Measurements from ENCODE around the gene SAMD4A.
A peak's percentile ranks its signal among the peaks of the same experiment; 100 is the strongest.

The SAMD4A gene

DNA sequence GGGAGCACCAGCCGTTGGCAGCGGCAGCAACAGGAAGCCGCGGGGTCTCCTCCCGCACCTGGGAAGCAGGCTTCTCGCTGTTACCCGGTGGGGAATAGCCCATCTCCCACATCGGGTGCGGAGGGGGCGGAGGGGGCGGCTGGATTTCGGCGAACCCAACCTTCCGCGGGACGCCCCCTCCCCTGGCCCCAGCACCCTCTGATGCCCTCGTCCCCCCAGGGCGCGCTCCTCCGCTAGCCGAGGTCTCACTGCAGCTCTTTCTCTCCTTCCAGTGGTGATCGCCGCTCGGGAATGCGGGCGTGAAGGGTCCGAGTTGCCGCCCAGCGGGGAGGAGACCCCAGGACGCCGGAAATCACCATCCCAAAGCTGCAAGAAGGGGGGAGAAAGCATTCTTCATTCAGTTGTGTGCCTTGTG lies 303 bp downstream of the SAMD4A start:
- peak in 1 of 5 donors; percentile 9 for DNase-seq

DNA sequence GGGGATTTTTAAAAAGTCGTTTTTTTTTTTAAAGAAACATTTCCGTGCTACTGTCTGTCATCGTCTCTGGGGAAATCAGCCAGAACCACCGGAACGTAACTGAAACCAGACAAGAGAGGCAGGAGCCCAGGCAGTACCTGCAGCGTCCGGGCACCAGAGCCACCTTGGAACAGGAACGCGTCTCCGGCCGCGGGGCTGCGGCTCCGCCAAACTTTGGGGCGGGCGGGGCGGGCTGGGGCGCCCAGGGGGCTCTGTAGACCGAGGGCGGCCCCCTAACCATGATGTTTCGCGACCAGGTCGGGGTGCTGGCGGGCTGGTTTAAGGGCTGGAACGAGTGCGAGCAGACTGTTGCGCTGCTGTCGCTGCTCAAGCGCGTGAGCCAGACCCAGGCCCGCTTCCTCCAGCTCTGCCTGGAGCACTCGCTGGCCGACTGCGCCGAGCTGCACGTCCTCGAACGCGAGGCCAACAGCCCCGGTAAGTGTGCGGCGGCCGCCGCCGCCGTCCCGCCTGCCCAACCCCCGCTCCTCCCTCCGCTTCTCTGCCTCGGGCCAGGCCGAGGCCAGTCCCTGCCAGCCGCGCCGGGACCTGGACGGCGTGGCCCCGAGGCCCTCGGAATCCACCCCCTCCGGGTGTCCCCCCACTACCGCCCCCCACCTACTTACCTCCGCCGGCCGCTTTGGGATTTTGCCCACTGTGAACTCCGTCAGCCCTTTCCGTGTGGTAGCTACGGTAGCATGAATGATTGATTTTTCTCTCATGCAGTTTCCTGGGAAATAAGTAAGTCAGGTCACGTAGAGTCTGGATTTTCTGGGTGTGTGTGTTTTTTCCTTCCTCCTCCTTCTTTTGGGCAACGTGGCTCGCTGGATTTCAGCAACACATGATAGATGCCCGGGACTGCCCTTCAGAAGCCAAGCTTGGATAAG lies 972 bp downstream of the SAMD4A start:
- DNase-seq, result peak; percentile 11 to 61 (median 31)

DNA sequence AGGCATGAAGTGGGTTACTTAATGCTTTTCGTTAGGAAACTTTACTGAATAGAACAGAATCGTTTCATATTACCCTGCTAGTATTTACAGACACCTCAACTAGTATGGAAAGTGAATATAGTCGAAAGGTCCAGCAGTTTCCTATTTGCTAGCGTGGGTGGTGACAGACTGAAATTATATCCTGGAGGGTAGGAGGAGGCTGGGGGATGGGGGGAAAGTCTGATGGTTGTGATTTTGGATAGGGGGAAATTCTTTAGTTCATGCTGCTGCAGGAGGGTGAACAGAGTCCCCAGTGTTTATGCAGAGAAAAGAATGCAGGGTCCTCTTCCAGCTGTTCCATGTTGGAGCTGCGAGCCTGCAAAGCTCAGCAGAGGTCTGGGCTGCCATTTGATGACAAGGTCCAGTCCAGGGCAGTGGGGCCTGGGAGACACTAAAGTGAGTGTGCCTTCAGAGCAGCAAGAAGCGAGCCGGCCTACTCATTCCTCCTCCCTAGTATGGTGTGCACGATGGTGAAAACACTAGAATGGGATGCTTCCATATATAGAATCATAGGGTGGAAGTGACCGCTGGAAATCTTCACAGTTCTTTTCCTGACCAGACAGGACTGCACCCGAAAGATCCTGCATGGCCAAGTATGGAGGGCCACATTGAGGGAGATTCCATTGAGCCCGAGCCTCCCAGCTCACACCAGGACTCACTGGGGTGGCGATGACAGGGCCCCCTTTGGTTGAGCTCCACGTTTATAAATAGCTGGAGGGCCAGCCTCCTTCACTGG lies 2.1 kb downstream of the SAMD4A start:
- no peak for DNase-seq

DNA sequence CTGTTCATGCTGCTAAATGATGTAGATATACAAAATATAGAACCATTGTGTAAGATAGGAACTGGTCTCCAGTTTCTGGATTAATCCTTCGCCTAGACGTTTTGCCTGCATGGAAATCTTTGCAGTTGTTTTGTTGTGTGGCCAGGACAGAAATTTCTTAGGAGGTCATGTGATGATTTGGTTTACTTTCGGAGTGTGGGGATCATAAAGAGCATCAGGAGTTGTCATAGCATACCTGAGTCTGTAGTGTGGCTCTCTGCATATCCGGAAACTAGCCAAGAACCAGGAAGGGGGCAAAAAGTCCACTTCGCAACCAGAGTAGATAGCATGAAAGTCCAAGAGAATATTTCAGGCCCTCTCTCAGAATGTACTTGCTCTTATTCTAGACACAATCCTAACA lies 3.1 kb downstream of the SAMD4A start:
- no peak for DNase-seq

DNA sequence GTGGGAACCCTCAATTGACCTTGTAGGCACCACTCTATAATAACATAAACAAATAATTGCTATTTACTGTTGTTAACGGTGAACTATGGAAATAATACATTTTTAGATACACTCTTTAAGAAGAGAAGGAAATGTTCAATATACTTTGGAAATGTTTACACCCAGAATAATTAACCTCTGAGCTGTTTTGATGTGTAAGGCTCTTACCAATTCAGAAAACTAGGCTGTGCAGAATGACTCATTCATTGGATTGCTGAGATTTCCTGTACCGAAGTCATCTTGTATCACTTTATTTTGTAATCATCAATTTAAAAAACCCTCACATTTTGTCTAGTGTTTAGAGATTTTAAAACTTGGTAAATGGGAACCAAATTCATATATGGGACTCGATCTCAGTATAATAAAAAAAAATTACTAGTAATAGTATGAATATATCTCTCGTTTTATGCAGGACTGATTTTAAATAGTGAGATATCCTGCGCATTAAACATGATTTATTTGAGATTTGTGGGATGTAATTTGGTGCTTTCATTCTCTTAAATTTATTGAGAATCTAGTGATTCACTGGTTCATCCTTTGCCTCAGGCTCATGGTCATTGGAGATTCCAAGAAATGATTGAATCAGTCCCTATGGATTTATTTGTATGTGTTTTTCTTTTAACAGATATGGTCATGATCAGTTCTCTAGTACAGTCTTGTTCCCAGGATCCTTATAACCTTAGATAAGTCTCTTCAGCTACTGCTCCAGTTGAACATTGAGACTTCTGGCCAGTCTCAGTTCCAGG lies 3.9 kb downstream of the SAMD4A start:
- DNase-seq, result peak in 1 of 5 donors; percentile 28

DNA sequence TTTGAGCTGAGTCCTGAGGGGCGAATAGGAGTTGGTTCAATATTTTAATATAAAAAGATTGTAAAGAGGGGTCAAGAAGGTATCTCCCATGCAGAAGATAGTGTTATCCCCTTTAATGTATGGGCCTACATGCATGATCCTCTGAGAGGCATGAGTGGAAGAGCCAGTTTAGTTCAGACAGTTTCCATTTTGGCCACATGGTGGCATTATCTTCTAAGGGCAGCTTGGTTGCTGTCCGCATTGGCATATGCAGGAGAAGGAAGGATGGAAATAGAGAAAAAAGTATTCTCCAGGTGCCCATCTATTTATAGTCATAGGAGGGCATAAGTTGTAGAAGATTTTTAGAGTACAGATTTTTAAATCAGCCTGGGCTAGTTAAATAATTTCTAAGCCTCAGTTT lies 5.4 kb downstream of the SAMD4A start:
- peak in 1 of 5 donors; percentile 30 for DNase-seq

DNA sequence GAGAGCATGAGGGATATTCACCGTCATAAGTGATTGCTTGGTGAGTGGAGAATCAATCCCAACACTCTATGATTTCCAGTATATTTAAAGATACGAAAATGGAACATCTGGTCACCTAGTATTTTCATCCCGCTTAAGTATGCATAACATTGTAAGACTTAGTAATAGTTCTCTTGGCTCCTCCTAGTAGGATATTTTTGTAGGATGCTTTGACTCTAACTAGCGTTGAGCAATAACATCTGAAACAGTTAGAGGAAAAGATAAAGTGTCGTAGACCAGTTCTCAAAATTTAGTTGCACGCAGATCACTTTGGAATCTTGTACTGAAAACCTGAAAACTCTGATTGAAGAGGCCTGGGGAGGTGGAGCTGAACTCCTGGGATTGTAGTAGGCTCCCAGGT lies 7.6 kb downstream of the SAMD4A start:
- DNase-seq, result no peak

DNA sequence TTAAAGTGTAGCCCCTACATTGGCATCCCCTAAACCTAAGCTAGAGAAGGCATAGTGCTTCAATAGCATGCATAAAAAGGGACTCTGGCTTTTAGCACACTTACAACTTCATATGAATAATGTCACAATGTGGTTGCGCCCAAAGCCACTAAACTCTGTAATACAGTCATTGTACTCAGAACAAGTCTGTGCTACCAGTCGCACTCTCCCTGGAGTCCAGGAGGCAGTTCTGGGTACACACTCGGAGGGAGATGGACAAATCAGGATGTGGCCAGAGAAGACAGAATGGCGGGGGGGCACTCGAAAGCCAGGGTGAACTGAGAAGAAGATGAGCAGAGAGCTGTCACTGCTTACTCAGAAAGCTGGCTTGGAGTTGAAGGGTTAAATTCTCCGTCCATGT lies 10.6 kb downstream of the SAMD4A start:
- DNase-seq, result peak in 1 of 5 donors; percentile 22

DNA sequence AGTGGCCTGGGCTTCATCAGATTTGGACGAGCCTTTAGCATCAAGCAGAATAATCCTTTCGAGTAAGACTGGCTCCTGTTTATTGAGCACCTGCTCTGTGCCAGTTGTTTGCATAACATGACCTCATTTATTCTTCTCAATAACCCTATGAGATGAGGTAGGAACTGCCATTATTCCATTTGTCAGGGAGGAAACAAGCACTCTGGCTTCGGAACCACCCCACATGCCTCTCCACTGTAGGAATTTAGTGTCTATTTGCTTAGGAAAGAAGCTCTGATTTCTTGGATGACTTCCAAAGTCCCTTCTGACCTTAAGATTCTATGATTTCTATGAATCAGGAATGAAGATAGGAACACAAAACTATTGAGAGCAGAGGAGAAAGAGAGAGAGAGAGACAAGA lies 11.0 kb downstream of the SAMD4A start:
- no peak for DNase-seq

DNA sequence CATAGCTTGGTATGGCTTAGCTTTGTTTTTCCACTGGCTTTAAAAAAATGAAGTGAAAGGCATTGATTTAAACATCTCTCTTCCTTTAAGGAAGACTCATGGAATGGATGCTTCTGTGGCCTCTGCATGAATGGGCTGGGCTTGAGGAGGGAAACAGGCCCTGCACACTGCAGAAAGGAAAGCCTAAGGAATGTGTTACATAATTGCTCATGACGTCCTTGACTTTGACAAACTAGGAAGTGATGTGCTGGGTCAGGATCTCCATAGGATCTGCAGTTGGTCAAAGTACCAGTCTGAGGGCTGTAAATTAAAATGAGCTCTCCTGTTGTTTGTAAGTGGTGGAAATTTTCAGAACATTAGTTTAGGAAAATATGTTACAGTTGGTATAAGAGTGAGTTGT lies 12.7 kb downstream of the SAMD4A start:
- DNase-seq, result no peak

DNA sequence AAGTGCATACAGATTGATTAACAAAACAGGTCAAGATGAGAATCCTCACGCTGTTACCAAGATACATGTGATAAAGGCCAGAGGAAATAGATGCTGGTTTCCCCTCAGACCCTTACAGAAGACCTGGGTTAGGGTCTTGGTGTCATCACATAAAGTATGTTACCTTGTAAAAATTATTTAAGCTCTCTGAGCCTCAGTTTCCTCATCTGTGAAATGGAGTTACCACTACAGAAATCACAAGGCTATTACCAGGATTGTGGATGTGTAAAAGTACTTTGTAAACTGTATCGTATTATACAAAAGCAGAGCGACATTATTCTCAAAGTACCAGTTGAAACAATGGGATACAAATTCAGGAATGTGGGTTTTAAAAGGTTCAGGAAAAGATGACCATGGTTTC lies 14.0 kb downstream of the SAMD4A start:
- DNase-seq, result no peak

DNA sequence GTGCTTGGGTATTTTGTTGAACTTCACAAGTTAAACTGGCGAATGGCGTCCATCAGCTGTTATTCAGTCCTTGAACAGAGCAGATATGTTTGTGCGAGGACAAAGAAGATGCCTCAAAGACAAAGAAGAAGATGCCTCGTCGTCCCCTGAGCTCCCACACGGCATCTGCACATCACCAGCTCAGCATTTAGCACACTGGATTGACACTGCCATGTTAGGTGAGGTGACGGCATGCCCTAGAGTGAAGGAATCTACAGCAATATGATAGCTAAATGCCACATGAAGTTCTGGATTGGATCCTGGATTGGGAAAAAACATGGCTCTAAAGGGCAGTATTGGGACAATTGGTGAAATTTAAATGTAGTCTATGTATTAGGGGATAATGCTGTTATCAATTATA lies 15.4 kb downstream of the SAMD4A start:
- no peak for DNase-seq

DNA sequence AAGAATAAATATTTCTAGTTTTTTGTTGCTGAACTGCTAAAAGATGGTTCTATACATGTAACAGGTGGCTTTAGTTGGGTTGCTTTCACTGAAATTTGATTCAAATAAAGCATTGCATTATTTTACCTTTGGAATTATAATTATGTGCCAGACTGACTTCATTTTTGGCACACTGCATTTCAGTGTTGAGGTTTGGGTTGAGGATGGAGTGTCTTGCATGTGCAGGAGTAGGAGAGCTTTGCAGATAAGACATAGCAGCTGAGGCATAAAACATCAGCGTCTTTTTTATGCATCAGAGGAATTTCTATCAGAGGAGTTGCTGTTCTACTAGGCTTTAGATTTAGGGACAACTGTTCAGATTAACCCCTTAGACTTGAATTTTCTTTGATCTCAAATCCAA lies 17.2 kb downstream of the SAMD4A start:
- no peak for DNase-seq

DNA sequence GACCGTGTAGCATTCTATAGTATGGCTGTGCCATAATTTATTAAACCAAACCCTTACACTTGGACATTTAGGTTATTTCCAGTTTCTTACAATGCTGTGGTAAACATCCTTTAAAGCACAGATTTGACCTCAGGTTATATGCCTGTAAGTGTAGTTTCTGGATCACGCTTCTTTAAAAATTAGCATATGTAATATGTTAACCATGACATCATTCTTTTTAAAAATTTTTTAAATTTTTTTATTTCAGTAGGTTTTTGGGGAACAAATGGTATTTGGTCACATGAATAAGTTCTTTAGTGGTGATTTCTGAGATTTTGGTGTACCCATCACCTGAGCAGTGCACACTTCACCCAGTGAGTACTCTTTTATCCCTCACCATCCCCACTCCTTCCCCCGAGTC lies 18.3 kb downstream of the SAMD4A start:
- no peak for DNase-seq

DNA sequence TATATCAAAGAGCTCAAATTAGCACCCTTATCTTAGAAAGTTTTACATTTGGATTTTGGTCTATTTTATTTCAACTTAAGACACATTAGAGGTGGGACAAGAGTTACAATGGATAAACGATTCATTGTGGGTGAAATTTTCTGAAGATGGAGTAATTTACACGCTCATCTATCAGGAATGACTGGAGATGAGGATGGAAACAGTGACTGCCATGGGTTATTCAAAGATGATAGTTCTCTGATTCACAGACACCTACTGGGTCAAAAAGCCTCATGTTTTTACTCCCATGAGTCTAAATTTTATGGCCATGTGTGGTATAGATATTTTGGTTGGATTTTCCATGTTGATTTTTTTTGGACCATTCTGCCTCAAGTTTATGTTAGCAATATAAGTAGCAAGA lies 22.1 kb downstream of the SAMD4A start:
- no peak for DNase-seq

DNA sequence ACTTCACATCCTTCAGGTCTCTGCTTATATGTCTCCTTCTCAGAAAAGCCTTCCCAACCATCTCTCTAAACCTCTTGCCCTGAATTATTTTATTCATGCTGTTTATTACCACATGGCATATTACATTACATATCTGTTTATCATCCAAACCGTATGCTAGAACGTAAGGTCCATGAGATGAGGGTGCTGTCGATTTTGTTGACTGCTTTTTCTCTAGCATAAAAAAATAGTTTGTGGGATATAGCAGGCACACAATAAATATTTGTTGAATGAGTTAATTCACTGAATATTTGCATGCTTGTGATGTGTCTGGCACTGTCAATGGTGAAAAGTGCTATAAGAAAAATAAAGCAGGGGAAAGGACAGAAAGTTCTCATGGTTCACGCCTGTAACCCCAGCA lies 22.9 kb downstream of the SAMD4A start:
- no peak for DNase-seq

DNA sequence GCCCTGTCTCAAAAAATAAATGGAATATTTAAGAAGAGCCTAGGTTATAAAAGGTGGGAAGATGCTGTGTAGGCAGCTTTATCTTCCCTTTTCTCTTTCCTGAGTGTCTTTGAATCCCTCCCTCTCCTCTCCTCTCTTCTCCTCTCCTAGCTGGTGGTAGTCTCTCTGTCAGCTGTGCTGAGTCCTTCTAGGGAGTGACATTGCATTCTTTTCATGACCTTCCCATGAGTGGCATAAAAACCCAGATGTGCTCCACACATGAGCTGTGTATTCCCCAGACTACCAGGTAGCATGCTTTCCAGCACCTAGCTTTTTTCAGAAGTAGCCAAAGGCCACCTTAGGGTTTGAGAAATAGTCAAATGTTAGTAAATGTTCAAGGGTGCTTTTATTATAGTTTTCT lies 23.6 kb downstream of the SAMD4A start:
- no peak for DNase-seq

DNA sequence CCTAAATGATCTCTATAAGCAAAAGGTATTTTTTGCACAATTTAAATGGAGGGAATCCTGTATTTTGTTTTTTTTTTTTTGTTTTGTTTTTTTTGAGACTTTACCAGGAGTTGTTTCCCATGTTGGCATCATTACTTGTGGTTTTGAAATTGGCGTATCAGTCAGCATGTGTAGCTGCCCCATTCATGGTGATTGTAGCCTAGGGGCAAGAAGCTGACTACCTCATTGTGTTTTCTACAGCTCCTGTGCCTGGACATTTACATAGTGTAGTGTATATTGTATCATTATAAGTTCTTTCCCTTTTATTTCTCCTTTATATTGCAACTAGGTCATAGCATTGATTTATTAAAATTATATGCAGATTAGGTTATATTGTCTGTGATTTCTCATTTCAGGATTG lies 24.5 kb downstream of the SAMD4A start:
- DNase-seq, result no peak

DNA sequence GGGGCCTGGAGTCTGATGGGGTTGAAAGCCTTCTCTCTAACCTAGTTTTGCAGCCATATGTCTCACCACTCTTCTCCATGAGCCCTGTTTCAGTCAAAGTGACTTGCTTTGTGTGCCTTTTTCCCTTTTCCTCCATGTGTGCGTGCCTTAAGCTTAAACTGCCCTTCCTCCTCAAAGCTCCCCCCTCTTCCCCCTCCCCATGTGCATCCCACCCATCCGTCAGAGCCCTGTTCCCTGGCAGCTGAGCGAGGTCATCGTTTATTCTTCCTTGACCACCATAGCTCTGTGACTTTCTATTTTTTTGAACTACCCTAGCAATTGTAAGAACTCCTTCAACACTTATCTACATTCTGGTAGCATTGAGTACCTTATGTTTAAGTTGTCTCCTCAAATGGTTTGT lies 24.9 kb downstream of the SAMD4A start:
- no peak for DNase-seq

DNA sequence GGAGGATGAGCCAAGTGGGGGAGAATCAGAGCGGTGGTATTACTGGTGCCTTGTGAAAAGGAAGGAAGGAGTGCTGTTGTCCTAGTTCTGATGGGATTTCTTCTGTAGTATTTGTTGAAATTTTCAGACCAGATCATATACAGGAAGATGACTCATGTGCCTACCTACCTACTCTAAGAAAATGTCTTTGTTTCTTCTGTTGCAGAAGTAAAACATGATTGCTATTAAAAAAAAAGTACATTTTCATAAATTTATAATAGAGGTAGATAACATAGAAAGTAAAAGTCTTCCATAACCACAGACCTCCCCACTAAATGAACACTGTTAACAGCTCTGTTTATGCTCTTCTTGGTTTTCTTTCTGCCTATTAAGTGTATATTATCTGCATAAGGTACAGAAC lies 26.9 kb downstream of the SAMD4A start:
- DNase-seq, result no peak

DNA sequence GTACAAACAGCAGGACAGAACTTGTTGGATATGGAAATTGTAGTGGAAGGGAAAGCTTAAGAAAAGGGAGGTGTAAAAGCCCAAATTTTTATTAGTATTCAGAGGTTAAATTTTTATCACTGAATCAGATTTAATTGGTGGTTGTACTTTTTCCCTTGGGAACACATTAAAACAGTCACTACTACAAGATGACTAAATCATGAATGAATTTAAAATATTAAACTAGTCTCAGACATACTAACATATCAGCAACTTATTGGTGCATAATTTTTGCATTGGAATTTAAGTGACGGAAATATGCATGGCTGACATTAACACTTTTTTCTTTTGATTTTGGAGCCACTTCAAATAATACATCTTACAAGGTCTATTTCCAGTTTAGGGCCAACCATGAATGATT lies 27.6 kb downstream of the SAMD4A start:
- DNase-seq, result no peak

DNA sequence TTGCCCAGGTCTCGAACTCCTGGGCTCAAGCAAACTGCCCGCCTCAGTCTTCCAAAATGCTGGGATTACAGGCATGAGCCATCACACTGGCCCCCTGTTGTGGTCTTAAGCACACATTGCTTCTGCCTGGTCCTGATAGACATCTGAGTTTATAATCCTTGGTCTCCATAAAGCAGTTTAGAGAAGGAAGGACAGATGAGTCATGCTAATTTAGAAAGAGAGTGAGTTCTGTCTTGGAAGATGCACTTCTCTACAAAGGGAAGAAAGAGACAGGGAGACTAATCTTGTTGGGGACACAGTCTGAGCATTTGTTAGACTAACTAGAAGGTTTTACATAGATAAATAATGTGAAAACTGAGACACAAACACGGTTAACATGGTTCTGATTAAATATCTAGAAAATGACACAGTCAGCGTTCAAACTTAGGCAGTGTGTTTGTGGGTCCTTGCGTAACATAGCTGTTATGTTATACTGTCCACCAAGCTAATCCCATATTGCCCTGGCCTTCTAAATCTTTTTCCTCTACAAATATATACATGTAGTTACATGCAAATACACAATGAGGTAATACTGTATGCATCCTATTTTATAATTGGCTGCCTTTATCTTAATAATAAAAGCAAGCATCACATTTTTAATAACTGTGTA lies 31.0 kb downstream of the SAMD4A start:
- no peak for DNase-seq

All from T-helper 1 cell (primary cell).